Measurements from ENCODE around the gene IVD. TPM values are rescaled to one million over a fixed set of nuclear protein-coding genes. Genes with fewer than 3 reads are reported as not detected.

The IVD gene
- total and polyA plus RNA-seq, 2 donors (not counting 1 experiment from before 2014, with no cell fraction given), result 41.7 to 106 TPM

- H3K9me3 Mint-ChIP-seq (ENCODE audit: insufficient read depth), result no peaks in the 10 kb centered on the region
- peaks cover 0 to 7% (median 0%) of the 10 kb centered on the region in 3 donors for H3K9me3 ChIP-seq (ENCODE audit: control extremely low read depth in 1 of 3, control insufficient read depth in 2 of 3, insufficient read depth in 1 of 3, low read length in 2 of 3)
- peak within 1 kb of the TSS; percentile 89 for H2AFZ ChIP-seq (ENCODE audit: insufficient read depth, low read depth, low read length, poor library complexity, severe bottlenecking)
- H3K27ac Mint-ChIP-seq, result peak within 1 kb of the TSS; percentile 89
- H3K4me2 ChIP-seq (replicated peaks; ENCODE audit: low read depth, low read length, poor library complexity, severe bottlenecking), result peak within 1 kb of the TSS; percentile 99
- peaks cover 25% of the 10 kb centered on the region for H3K27me3 Mint-ChIP-seq
- H3K79me2 ChIP-seq (ENCODE audit: control insufficient read depth, insufficient read depth, low read length), result peaks cover 44% of the 10 kb centered on the region
- peaks cover 44% of the 10 kb centered on the region for H4K20me1 ChIP-seq (ENCODE audit: control insufficient read depth, insufficient read depth, low read length, poor library complexity, severe bottlenecking)
- peak within 1 kb of the TSS; percentile 91 for H3K4me3 Mint-ChIP-seq
- TF ChIP-seq EZH2 (IDR thresholded peaks at IDR 0.05; ENCODE audit: borderline replicate concordance, insufficient read depth, low read depth, low read length, poor library complexity, severe bottlenecking) (no peak), CTCF (IDR thresholded peaks at IDR 0.05) (no peak)
- H3K4me1 Mint-ChIP-seq, result peaks cover 61% of the 10 kb centered on the region
- peaks cover 0 to 2% of the 10 kb centered on the region in 2 experiments for H3K36me3 ChIP-seq (replicated peaks in 1 of 2; ENCODE audit: control extremely low read depth in 1 of 2, control insufficient read depth in 1 of 2, extremely low read depth in 1 of 2, insufficient read depth in 2 of 2, low read length in 1 of 2)
- ATAC-seq (ENCODE audit: low read depth), result peak; percentile 90
- peaks cover 0 to 35% (median 15%) of the 10 kb centered on the region in 4 experiments for H3K27me3 ChIP-seq (replicated peaks in 1 of 4; ENCODE audit: control extremely low read depth in 1 of 4, control insufficient read depth in 3 of 4, insufficient read depth in 4 of 4, low read length in 3 of 4)
- WGBS (ENCODE audit: insufficient coverage), result under 1% methylated on average over 118 of the region's 119 CpGs
- H3K4me3 ChIP-seq (ENCODE audit: control extremely low read depth in 1 of 5, extremely low read depth in 1 of 5, insufficient read depth in 1 of 5, low read depth in 2 of 5, low read length in 4 of 5), result peak within 1 kb of the TSS; percentile 15 to 80 (median 59)
- H3K9ac ChIP-seq (ENCODE audit: low read length), result peak within 1 kb of the TSS; percentile 76
- intact Hi-C loops (cut with micrococcal nuclease), result loop anchor here (1.0 to 5.0 kb wide), 7 partner anchors 30 to 151 kb away; partner anchors contain the start of genes CCDC32, DISP2, IVD and KNL1
- H3K4me1 ChIP-seq (ENCODE audit: control insufficient read depth in 2 of 2, insufficient read depth in 2 of 2, low read length in 2 of 2), result peaks cover 37 to 44% of the 10 kb centered on the region in 2 donors
- peak within 1 kb of the TSS in 1 of 2 donors; percentile 48 for H3K27ac ChIP-seq (ENCODE audit: low read length in 2 of 2)
- peak; percentile 94 for DNase-seq
- ChIA-PET POLR2A (interaction anchor here (0.7 to 1.9 kb wide), 4 partner anchors 35 to 604 kb away, joined by 3 to 9 read pairs (median 4); partner anchors contain the start of genes C15orf62, IVD and PLCB2), CTCF (interaction anchor here (1.0 to 1.4 kb wide), 6 partner anchors 9 to 154 kb away, joined by 3 to 4 read pairs (median 4); no protein-coding TSS in a partner anchor)
Observed at GRCh38 chr15:40440743-40441564, 35.4 kb downstream of the IVD start, which contains the start of gene BAHD1. Gene BAHD1 (plus strand): TSS chr15:40440953. CDS start chr15:40458465, 17,512 bp downstream.
